GM18505 (cell line): Measurements from ENCODE around the gene DNHD1.

ENCODE experiments used
- ATAC-seq: cut with Tn5 transposase; IDR thresholded peaks from one replicate; pipeline ENCODE4 v1.9.1; 2021; ENCODE audit not compliant: unreplicated experiment
- POLR2A ChIP-seq: IDR thresholded peaks from 4 replicates; pipeline ENCODE4 v1.6.1; 2011; ENCODE audit warnings: borderline replicate concordance; ENCODE audit not compliant: insufficient read depth, insufficient read length; ENCODE audit errors: extremely low read depth

Gene DNHD1, protein sequence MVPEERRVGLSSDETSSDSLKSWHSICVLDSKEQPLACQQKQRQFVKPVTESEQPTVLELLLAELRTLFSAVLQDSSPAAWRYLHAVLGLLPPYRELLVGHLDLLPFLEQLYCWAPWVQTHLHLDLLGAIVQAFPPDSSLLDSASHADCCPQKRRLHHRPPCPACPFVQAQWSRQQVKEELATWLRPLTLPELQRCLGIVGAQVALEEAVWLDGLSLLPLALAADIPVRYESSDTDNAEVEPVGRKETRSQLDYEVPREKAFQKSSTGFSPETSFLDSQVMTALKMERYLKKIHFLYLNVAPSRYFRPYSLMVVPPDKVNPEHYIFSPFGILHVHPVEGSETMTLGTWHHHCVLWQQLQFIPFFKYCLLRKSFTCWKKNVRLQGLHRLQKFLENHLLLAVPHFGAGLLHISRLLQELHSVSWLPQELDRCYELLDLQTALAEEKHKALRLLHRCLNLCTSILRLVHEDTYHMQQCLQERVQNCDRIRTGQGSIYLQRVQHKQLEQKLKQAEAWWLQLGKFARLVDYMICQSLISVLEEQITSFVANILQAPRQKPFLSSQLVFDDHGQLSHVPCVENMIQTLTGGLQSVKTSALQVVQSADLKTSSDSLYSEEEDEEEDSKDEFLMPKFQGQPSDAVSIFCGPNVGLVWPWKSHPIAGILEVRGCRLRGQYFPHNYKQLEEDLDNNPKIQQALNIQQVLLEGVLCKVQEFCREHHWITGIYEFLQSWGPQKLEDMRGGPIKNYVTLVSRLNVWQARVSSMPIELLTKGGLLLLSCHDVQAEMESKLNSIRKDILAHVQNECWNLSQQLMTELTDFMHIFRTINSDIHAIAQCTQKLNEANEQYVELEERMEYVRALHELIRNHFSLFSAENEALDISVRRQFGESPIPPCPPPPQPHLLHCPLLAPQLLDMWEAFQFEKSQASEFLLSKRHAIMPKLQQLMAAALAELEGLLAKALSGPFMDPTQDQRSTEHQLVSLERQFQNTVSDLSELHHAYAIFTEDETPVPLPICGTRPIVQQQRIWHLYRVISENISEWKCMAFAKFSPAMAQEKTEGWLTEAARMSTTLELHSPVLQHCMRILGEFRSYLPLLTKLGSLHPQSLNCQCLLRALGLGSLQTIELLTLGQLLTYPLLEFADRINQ (N-terminal part only)

DNA sequence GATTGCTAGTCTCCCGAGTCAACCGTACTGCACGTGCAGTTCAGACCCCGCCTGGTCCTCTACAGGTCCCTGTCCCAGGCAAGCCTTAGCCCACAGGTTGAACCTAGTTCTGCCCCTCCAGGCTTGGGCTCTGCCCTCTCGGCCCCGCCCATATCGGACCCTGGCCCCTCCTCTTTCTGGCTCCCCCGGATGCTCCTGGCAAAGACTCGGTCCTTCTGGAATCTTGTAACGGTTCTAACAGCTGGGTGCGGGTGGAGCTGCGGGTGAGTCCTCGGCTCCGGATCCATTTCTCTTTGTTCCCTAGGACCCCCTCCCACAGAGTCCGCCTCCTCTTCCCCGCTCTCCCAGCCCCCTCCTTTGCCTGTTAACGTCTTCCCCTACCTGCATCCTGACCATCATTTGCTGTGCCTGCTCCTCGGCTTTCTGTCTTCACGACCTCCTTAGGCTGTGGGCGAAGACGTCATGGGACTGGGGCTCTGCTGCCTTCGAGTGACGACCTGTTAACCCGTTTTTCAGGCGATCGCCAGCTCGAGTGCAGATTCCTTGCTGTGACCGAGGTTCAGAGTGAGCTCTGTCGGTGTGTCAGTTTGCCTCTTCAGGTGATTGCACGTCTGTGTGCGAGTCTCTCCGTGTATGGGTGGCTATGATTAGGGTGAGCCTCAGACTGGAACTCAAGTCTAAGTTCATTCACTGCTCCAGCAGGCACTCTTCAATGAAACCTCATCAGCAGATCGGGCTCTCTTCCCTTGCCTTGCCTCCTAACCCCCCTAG lies at the start of gene DNHD1:
DNHD1 (plus strand) TSS at position 212 of the 771 bp plus-strand sequence. CDS start 936 bp downstream, outside the sequence.
- ATAC-seq: no peak

DNA sequence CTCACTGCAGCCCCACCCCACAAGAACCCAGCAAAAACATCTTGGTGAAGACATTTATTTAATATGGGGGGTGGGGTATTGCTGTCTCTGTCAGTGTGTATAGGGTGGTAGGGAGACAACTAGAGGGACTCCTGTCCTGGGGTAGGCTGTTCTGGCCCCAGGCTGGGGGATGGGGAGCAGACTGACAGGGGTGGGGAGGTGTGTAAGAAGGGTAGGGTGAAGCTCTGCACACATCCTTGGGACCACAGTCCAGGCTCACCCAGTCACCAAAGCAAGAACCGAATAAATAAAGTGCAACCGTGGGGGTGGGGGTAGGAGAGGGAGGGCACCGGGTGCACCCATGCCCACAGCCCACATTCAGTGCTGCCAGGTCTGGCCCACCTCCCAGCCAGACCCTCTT lies 48.5 kb upstream of the DNHD1 start:
- no peak for TF ChIP-seq POLR2A
- ATAC-seq: no peak

More for the DNA sequence above, at the start of gene DNHD1:
- no peak for TF ChIP-seq POLR2A

DNA sequence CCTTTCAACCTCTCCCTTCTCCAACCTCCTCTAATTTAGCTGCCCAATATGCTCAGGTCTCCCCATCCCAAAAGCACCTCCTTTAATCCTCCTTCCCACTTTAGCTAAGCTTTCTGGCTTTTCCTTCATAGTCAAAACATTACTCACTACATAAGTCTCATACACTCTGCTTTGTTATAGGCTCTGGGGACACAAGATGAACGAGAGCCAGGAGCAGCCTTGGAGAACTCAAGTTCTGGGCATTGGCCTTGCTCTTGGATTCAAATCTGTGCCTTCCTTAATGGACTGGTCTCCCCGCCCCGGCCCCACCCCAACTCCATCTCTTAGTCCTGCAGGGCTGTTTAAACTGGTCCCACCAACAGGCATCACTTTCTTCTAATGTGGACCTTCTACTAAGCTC lies 44.9 kb upstream of the DNHD1 start:
- ATAC-seq: no peak
- no peak for TF ChIP-seq POLR2A

DNA sequence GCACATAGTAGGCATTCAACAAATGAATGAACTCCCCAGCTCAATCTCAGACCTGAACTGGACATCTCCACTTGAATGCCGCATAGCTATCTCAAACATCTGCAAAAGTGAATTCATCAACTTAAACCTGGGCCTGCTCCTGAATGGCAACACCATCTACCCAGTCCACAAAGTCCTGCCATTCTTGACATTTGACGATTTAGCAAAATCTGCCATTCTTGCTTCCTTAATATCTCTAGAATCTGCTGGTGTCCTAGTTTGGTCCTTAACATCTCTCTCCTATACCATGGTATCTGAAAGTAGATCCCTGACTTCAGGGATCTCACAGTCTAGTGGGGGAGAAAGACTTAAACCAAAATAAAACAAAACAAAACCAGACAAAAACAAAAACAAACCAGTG lies 43.9 kb upstream of the DNHD1 start:
- no peak for TF ChIP-seq POLR2A
- ATAC-seq: no peak

DNA sequence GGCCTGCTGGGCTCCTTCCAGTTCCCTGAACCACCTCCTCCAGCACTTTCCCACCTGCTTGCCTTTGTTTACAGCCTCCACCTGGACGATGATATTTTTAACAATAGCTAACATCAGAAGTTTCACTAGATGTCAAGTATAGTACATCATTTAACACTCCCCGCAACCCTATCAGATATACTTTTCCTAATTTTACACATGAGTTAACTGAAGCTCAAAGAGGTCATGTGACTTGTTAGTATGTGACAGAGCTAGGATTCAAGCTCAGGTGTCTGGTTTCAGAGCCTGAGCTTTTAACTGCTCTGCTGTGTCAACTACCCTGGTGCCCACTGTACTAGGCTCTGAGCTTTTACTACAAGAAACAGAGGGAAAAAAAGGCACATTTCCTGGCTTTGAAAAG lies 42.0 kb upstream of the DNHD1 start:
- TF ChIP-seq POLR2A: no peak
- no peak for ATAC-seq

DNA sequence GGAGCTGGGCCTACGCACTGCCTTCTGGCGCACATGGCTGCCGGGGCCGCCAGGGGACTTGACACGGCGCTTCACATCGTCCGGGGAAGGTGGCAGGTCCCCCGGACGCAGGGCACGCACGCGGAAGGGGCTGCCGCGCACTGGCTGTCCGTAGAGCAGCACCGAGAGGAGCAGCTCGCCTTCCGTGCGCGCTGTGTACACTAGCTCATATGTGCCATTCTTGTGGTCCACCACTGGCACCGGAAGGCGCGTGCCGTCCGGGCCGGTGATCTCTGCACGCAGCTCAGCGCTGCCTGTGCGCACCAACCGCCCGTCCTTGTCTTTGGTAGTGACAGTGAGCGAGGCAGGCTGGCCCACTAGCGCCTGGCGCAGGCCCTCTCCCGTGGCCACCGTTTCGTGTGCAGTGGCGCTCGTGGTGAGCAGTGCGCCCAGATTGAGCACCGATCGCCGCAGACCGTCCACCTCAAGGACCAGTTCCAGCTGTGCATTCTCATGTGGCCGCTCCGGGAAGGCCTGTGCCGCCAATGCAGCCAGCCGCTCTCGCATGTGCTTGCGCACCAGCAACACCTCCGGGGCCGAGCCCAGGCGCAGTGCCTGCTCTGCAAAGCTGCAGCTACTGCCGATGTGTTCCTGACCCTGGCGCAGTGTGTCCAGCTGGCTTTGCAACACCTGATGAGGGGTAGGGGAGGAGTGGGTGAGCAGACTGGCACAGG lies 40.6 kb upstream of the DNHD1 start:
- ATAC-seq: no peak

DNA sequence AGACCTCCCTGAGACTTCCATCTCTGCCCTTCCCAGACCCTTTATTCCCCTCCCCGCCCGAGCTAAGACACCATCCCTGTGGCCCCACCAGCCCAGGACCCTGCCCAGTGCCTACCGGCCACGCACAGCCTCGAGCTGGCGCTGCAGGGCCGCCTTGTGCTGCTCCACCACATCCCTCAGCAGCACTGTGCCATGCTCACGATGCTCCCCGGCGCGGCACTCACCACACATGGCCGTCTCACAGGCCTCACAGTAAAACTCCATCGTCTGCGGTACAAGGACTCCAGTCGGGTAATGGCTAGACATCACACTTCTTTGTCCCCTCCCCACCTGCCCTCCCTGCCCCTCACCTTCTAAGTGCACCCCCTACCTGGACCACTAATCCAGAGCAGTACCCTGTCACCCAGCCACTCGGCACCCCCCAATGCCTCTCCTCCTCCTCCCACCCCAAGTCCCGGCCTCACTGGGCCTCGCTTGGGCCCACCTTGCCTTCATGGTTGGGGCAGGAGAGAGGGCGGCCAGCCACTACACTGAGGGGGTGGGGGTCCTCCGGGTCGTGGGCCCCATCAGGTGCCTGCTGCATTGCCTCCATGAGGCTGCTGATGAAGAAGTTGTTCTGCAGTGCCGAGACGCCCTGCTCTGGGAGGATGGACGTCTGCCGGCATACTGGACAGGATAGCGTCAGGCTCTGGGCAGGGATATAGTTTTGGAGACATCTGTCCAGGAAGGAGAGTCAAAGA lies 39.3 kb upstream of the DNHD1 start:
- ATAC-seq: no peak

More for the DNA sequence above, 40.6 kb upstream of the DNHD1 start:
- no peak for TF ChIP-seq POLR2A

DNA sequence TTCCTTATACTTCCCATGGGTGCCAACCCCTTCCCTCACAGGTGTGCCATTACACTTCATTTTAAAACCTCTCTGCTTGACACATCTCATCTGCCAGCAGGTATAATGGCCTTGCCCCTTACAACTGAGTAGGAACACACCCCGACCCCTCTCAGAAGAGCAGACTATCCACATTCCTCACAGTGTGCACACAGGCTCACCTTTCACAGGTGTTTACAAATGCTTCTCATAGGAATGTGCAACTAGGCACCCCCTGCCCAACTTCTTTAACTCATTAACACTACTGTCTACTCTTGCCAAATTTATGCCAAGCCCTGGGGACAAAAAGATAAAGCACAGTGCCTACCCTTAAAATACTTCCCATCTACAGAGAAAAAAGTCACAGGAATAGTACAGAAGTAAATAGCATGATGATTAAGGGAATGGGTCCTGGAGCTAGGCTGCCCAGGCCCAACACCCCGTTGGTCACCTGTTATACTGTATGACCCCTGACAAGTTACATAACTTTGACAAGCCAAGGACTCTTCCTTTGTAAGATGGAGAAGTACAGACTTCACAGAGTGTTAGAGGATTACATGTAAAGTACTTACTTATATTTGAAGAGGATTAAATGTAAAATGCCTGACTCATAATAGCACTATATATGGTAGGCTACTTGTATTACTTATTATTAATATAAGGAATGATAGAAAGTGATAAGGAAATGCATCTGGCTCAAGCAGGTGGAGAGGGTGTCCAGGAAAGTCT lies 38.6 kb upstream of the DNHD1 start:
- no peak for ATAC-seq
- TF ChIP-seq POLR2A: no peak

More for the DNA sequence above, 39.3 kb upstream of the DNHD1 start:
- TF ChIP-seq POLR2A: no peak

DNA sequence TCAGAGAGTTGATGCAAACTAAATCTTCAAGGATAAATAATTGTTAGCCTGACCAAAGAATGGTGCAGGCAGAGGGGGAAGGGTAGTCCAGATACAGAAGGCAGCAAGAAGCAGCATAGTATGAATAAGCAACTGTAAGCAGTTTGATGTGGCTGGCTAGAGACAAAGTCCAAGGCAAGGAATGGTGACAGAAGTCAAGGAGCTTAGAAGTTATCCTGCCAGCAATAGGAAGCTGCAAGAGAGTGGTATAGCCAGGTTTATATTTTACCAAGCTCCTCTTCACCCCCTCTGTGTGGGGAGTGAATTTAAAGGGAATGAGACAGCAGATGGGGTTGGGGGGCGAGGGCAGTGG lies 38.0 kb upstream of the DNHD1 start:
- no peak for TF ChIP-seq POLR2A
- ATAC-seq: no peak

DNA sequence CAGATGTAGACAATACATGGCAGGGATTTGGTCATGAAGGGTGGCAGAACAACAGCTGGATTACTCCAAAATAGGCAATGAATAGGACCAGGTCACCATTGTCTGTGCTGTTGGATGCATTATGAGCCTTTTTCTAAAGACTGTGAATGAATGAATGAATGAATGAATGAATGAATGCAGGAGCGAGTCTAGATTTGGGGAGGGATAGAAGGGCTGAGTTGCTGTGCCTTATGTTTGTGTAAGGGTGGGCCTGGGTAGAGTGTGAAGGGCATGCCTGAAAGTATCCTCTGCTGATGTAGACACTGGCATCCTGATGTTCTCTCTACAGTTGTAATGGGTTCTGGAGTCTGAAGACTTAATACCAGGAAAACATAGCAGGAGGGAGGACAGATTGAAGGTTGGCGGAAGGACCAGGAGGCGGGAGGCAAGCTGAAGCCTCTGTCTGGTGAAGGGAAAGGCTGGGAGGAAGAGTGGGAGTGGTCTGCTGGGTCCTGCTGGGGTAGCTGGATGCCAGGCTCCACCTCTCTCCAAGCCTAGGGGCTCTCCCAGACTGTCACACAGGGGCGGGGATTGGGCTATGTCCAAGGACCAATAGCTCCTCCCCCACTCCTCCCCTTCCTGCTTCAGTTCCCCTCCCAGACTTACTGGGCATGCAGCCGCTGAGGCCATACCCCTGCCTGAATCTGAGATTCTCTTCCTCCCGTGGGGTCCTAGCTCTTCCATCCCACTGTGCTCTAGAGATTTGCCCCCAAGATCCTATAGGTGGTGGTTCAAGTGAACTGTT lies 28.2 kb upstream of the DNHD1 start:
- no peak for TF ChIP-seq POLR2A
- ATAC-seq: peak; percentile 65
